H1 (cell line): Measurements from ENCODE around the gene TIMM9. TPM values are rescaled to one million over a fixed set of nuclear protein-coding genes. Genes with fewer than 3 reads are reported as not detected.

ENCODE experiments used
- CHD2 ChIP-seq: IDR thresholded peaks from 2 replicates; pipeline ENCODE4 v1.6.1; 2012; ENCODE audit warnings: low read length, improper control_type of control experiment
- E2F6 ChIP-seq: IDR thresholded peaks from 2 replicates; pipeline ENCODE4 v1.6.1; 2012; ENCODE audit warnings: inconsistent platforms
- EP300 ChIP-seq, 2 experiments: IDR thresholded peaks; 1 replicate in 1 of 2; 2 replicates in 1 of 2; pipeline ENCODE4 v1.6.1; 2011 to 2012; ENCODE audit warnings: low read depth in 2 of 2, low read length in 2 of 2, mild to moderate bottlenecking in 2 of 2, borderline replicate concordance in 1 of 2, inconsistent platforms in 1 of 2, moderate library complexity in 1 of 2
- JUN ChIP-seq: IDR thresholded peaks from 2 replicates; pipeline ENCODE4 v1.6.1; 2011; ENCODE audit warnings: low read depth, mild to moderate bottlenecking, improper control_type of control experiment, low read length
- MAFK ChIP-seq: IDR thresholded peaks from 2 replicates; pipeline ENCODE4 v1.6.1; 2012; ENCODE audit warnings: low read depth, mild to moderate bottlenecking, improper control_type of control experiment, low read length
- MAX ChIP-seq: IDR thresholded peaks from 2 replicates; pipeline ENCODE4 v1.6.1; 2012; ENCODE audit warnings: inconsistent platforms
- RFX5 ChIP-seq: IDR thresholded peaks from 2 replicates; pipeline ENCODE4 v1.6.1; 2011; ENCODE audit warnings: low read depth, low read length, improper control_type of control experiment, borderline replicate concordance
- SUZ12 ChIP-seq: fragments of 200-600 bp; sonication (generic); IDR thresholded peaks from 2 replicates; pipeline ENCODE4 v1.6.1; 2012; ENCODE audit warnings: mild to moderate bottlenecking, inconsistent platforms, low read length, moderate library complexity, mixed read lengths
- TAF7 ChIP-seq: optimal IDR thresholded peaks from 2 replicates; pipeline ENCODE3; 2011; ENCODE audit warnings: low read depth, mild to moderate bottlenecking, inconsistent platforms, low read length, moderate library complexity, borderline replicate concordance
- polyA plus RNA-seq, 7 experiments: library from polyadenylated mRNA; depleted of rRNA in 3 of 7; stranded (reverse) in 5 of 7; unstranded in 2 of 7; fragments of >200 nt in 5 of 7; fragments of 200-250 nt in 2 of 7; gene quantifications; 1 replicate in 5 of 7; 2 replicates in 1 of 7; 4 replicates in 1 of 7; pipeline versions ENCODE4 v1.2.1 to v1.2.3, GENCODE V29; 2011 to 2013; ENCODE audit warnings: missing spikeins in 2 of 7, mixed read lengths in 2 of 7
- total RNA-seq: library from RNA; stranded (reverse); fragmentation: NEBNext Ultra II Directional; extraction: Animal tissue kit (Norgen Biotek cat#: 25700); gene quantifications from 2 replicates; pipeline ENCODE4 v1.2.1, GENCODE V29; 2021

Gene TIMM9
- total and polyA plus RNA-seq, 2 of the 8 experiments (the other 6 are each of a cell fraction or from before 2014, with no cell fraction given) = 24.0 to 52.2 TPM

- TF ChIP-seq SUZ12 (no peak), MAFK (no peak), CHD2 (no peak), RFX5 (no peak), TAF7 (no peak), MAX (no peak), E2F6 (no peak), JUN (no peak), EP300 (IDR thresholded peaks at IDR 0.05; ENCODE audit: borderline replicate concordance in 1 of 2, low read depth in 2 of 2, low read length in 2 of 2) (no peak)
- TF ChIP-seq, all 59 proteins: peak for 0
Measured at GRCh38 chr14:58460772-58461171, 33.4 kb upstream of the TIMM9 start (continued).
